AG10803 (cell line): ENCODE results near the gene PIK3IP1.
"Not testable (repeated sequence)": the region's sequence is repeated elsewhere in the genome, so short reads cannot be mapped to it uniquely, and the experiment has no call there.

Experiments used
- DNase-seq: peaks from one replicate; pipeline ENCODE4 v3.0.0; 2010; ENCODE audit warnings: low read depth
- H3K4me3 ChIP-seq: 2 replicates; pipeline ENCODE4 v1.5.1; 2011; ENCODE audit warnings: mild to moderate bottlenecking, low read length, control low read depth
- TF ChIP-seq, protein P1 (sequence below): conservative IDR thresholded peaks from 2 replicates; pipeline ENCODE4 v1.5.1; 2011; ENCODE audit warnings: mild to moderate bottlenecking, low read length, control low read depth, inconsistent platforms

PIK3IP1 gene

DNA sequence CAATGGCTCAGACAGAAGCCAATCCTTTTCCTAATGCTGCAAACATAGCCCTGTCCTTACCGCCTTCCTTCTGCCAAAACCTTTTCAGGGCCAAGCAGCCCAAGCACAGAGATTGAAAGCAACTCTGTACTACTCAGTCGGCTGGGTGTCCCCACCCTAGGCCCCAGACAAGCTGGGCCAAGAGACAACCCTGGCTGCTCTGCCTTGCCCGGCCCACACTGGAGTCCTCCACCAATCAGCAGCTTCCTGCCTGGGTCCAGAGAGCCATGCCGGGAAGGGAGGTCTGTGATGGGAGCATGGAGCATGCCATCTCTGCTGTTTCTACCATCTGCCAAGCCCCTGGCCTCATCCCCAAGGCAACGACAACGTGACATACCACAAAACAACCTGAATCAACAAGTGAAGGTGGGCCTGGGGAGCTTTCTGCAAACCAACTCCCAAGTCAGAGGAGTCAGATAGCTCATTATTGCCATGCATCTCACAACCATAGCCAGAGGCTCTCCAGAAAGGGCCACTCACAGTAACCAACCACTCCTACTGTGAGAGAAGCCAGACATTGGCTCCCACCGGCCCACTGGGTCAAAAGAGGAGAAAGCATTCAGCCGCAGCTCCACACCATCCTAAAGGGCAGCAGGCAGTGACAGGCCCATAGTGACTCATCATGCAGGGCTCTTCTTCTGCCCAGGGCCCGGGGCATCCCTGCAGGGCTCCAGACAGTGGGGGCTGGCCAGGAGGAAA lies 35.7 kb upstream of the PIK3IP1 start:
- TF ChIP-seq, protein P1, sequence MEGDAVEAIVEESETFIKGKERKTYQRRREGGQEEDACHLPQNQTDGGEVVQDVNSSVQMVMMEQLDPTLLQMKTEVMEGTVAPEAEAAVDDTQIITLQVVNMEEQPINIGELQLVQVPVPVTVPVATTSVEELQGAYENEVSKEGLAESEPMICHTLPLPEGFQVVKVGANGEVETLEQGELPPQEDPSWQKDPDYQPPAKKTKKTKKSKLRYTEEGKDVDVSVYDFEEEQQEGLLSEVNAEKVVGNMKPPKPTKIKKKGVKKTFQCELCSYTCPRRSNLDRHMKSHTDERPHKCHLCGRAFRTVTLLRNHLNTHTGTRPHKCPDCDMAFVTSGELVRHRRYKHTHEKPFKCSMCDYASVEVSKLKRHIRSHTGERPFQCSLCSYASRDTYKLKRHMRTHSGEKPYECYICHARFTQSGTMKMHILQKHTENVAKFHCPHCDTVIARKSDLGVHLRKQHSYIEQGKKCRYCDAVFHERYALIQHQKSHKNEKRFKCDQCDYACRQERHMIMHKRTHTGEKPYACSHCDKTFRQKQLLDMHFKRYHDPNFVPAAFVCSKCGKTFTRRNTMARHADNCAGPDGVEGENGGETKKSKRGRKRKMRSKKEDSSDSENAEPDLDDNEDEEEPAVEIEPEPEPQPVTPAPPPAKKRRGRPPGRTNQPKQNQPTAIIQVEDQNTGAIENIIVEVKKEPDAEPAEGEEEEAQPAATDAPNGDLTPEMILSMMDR: no peak
- no peak for DNase-seq
- H3K4me3 ChIP-seq: no peak overlapping the region

DNA sequence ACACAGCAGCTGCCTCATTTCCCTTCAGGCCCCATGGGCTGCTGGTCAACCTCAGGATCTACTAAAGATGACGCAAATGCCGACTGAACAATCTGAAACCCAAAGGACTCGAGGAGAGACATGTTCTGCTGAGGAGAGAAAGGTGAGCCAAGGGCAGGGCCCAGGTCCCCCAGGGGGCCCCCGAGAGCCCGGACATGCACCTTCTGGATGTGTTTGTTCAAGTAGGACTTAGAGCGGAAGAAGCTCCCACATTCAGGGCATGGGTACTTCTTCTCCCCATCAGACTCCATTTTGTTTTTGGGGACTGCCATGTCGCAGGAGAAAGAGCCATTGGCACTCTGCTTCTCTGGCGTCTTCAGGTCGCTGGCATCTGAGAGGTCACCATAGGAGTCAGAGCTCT lies 34.6 kb upstream of the PIK3IP1 start:
- TF ChIP-seq, protein P1: no peak
- no peak overlapping the region for H3K4me3 ChIP-seq
- no peak for DNase-seq

DNA sequence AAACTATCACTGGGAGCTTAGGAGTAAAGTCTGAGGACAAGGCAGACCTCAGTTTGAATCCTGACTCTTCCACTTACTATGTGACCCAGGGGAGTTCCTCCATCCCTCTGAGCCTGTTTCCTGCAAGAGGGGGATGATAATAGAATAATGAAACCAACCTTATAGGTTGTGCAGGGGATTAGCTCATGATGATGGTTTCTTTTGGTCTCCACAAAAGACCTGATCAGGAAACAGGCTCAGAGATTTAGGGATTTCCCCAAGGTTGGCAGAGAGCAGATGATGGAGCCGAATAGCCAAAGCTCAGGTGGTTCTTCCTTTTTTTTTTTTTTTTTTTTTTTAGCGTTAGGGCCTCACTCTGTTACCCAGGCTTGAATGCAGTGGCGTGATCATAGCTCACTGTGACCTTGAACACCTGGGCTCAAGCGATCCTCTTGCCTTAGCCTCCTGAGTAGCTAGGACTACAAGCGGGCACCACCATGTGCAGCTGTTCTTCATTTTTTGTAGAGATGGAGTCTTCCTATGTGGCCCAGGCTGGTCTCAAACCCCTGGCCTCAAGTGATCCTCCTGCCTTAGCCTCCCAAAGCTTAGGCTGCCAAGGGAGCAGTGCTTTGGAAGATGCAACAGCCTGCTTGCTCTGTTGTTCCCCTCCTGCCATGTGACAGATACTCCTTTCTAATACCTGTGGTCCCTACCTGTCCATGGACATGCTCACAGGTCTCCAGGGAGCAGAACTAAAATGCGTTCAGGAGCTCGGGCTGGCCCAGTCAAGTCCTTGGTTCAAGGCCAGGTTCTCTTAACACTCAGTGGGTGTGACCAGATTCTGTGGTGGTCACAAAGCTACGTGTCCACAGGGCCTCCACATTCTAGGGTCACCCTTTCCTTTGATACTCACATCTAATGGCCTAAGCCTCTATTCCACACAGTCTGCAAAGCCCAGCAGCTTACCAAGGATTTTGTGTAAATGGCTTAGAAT lies 31.6 kb upstream of the PIK3IP1 start:
- TF ChIP-seq, protein P1: no peak
- H3K4me3 ChIP-seq: no peak overlapping the region
- DNase-seq: no peak

DNA sequence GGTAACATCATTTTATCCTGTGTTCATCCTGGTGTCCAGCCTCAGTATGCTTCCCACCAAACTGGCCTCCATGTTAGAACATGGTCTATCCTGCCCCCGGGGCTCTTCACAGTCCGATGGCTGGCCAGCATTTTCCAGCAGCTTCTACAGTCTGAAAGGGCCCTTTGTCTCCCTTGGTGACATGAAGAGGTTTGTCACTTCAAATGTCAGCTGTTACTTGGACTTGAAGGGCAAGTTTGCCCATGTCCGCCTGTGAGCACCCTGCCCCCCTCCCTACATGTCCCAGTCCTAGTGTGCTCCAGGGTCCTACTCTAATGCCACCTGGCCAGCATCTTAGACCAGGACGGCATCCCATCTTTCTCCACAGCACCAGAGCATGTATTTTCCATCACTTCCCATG lies 29.1 kb upstream of the PIK3IP1 start:
- DNase-seq: no peak
- TF ChIP-seq, protein P1: no peak
- no peak overlapping the region for H3K4me3 ChIP-seq

DNA sequence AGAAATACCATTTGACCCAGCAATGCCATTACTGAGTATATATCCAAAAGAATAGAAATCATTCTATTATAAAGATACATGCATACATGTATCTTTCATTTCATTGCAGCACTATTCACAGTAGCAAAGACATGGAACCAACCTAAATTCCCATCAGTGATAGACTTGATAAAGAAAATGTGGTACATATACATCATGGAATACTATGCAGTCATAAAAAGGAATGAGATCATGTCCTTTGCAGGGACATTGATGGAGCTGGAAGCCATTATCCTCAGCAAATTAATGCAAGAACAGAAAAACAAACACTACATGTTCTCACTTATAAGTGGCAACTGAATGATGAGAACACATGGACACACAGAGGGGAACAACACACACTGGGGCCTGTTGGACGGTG lies 21.9 kb upstream of the PIK3IP1 start:
- not testable (repeated sequence) for H3K4me3 ChIP-seq, DNase-seq

DNA sequence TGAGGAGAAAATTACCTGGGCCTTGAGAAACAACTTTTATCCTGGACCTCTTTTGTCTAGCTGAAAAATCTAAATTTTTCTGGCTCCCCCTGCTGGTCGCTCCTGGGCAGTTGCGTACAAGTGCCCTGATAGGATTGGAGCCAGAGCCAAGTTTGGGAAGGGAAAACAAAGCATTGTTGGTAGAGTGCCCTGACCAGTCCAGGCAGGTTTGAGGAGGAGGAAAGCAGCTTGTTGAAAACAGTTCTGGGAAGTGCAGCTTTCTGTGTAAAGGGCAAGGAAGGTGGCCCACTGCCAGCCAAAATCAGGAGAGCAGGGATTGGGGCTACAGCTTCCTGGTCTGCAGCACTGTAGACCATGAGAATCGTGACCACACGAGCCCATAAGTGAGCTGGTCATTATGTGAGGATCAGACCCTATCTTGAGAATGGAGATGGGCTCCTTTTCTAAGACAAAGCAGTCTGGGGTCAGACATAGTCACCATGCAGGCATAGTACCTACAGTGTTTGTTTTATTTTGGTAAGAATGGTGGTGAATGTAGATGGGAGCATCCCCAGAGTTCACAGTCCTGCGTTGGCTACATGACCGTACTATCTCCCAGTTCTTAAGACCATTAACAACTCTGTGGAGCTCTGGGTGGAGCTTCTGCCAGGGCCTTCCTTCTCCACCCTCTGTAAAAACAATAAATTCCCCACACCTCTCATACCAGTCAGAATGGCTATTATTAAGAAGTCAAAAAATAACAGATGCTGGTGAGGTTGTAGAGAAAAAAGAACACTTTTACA lies 21.3 kb upstream of the PIK3IP1 start:
- H3K4me3 ChIP-seq: no peak overlapping the region
- peak; percentile 66 for DNase-seq
- TF ChIP-seq, protein P1: peak; percentile 91

DNA sequence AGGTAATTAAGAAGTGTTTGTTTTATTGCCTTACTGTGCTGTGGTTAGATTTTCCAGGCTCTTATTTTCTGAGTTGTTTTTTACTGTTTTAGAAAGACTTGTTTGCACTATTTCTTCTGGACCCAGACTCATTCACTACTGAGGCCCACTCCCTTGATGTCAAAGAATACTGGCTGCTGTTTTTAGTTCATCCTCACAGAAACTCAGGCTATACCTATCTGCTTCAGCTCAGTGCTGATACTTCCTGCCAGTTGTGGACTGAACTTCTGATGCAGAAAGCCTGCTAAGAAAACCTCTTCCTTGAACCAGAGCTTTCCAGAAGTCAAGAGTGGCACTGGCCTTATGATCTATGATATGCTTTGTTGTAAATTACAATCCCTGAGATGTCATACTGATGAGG lies 15.9 kb upstream of the PIK3IP1 start:
- no peak for DNase-seq
- H3K4me3 ChIP-seq: no peak overlapping the region
- TF ChIP-seq, protein P1: no peak
